Activated CD4-positive, alpha-beta T cell treated with anti-CD3 and anti-CD28 coated beads for 36 hours (primary cell): ENCODE measurements around the gene RIN3. TPM values are rescaled to one million over a fixed set of nuclear protein-coding genes. Genes with fewer than 3 reads are reported as not detected.

ENCODE experiments used
- ATAC-seq: fragments of 200-7000 bp; cut with Tn5 transposase; one replicate; pipeline ENCODE4 v1.10.0; 2021; ENCODE audit warnings: mild to moderate bottlenecking, moderate library complexity
- CTCF ChIA-PET: fragments of 350-600 bp; sonication (Branson Sonifier 250); formaldehyde crosslinking; loops from one replicate; lab custom pipeline; 2021; ENCODE audit warnings: antibody characterized with exemption; lab: Charles Lee
- POLR2A ChIA-PET: fragments of 350-600 bp; sonication (Branson Sonifier 250); formaldehyde crosslinking; loops from one replicate; lab custom pipeline; 2021; ENCODE audit warnings: antibody characterized with exemption, inconsistent platforms; lab: Charles Lee
- DNase-seq: peaks from one replicate; pipeline ENCODE4 v3.0.0-alpha.2; 2020
- H3K27ac Mint-ChIP-seq: one replicate; pipeline ENCODE4 v1.8.0; 2021; ENCODE audit warnings: mixed read lengths
- H3K27me3 Mint-ChIP-seq: one replicate; pipeline ENCODE4 v1.8.0; 2021; ENCODE audit warnings: mixed read lengths
- H3K36me3 Mint-ChIP-seq: one replicate; pipeline ENCODE4 v1.8.0; 2021; ENCODE audit warnings: low read depth, mixed read lengths
- H3K4me1 Mint-ChIP-seq: one replicate; pipeline ENCODE4 v1.8.0; 2021; ENCODE audit warnings: mixed read lengths
- H3K4me3 Mint-ChIP-seq: one replicate; pipeline ENCODE4 v1.8.0; 2021; ENCODE audit warnings: mild to moderate bottlenecking, moderate library complexity, mixed read lengths
- H3K9me3 Mint-ChIP-seq: one replicate; pipeline ENCODE4 v1.8.0; 2021; ENCODE audit warnings: low read depth, mixed read lengths
- intact Hi-C, 2 experiments: fragments of 100-400 bp; cut with DNase I in 1 of 2; cut with micrococcal nuclease in 1 of 2; formaldehyde crosslinking; loops; one replicate each; pipeline versions ENCODE4 v1.14.2 to v1.15.1; 2022 to 2024; cut with DNase I, micrococcal nuclease
- total RNA-seq, 2 experiments: library from RNA; stranded (reverse); gene quantifications; one replicate each; pipeline ENCODE4 v1.2.3, GENCODE V29; 2021

RIN3 gene
- total RNA-seq, 2 experiments from 2014 or later = 23.1 to 26.4 TPM

DNA sequence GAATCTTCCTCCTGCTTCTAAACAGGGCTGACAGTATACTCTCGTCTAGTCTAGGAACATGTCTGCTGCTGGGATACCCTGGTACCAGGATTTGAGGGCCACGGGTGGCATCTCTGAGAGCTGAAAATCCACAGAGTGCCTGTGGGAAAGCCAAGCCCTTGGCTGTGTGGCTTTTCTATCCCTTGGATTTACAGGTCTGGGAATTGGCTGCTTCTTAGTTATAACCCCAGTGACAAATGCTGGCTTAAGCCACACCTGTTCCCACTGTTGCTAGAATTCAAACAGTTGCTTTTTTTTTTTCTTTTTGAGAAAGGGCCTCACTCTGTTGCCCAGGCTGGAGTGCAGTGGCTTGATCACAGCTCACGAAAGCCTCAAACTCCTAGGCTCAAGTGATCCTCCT is 14.3 kb upstream of the RIN3 start:
- H3K9me3 Mint-ChIP-seq = no peaks in the 10 kb centered on the region
- H3K4me3 Mint-ChIP-seq = no peak overlapping the region
- no peaks in the 10 kb centered on the region for H3K36me3 Mint-ChIP-seq
- CTCF ChIA-PET = no interaction called here
- ATAC-seq = no peak
- DNase-seq = no peak
- H3K27ac Mint-ChIP-seq = no peak overlapping the region
- intact Hi-C loops = no loop called here
- no peaks in the 10 kb centered on the region for H3K4me1 Mint-ChIP-seq
- no peaks in the 10 kb centered on the region for H3K27me3 Mint-ChIP-seq
- POLR2A ChIA-PET = interaction anchor here (0.6 kb wide), 1 partner anchor 168 kb away, joined by 4 read pairs; no protein-coding TSS in a partner anchor

- no peaks in the 10 kb centered on the region for H3K36me3 Mint-ChIP-seq
- no peaks in the 10 kb centered on the region for H3K9me3 Mint-ChIP-seq
- ATAC-seq (no peak), DNase-seq (no peak)
- H3K4me3 Mint-ChIP-seq = no peak overlapping the region
- ChIA-PET POLR2A (no interaction called here), CTCF (no interaction called here)
- no peaks in the 10 kb centered on the region for H3K27me3 Mint-ChIP-seq
- intact Hi-C loops = no loop called here
- H3K4me1 Mint-ChIP-seq = no peaks in the 10 kb centered on the region
- H3K27ac Mint-ChIP-seq = no peak overlapping the region
Observed at GRCh38 chr14:92500491-92500941, 13.1 kb upstream of the RIN3 start.

DNA sequence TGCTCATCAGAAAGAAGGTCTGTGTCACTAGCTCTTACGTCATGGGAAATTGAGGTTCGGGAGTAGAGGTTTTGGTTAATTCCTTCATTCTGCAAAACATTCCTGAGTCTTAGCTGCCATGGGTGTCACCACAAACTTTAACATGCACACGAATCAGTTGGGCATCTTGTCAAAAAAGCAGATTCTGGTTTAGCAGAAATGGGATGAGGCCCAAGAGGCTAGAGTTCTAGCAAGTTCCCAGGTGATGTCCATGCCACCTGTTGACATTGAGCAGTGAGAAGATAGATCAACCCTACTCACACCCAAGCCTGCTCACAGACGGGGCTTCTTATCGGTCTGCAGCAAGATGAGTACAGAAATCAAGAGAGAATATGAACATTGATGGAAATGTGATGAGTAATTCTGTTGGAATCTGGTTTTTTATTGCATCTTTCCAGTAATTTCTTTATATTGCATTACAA is 11.7 kb upstream of the RIN3 start:
- intact Hi-C loops = no loop called here

GRCh38 chr14:92502541-92503286 is 10.9 kb upstream of the RIN3 start:
- peaks cover 7% of the 10 kb centered on the region for H3K4me1 Mint-ChIP-seq
- no peaks in the 10 kb centered on the region for H3K9me3 Mint-ChIP-seq

More for the DNA sequence above, 11.7 kb upstream of the RIN3 start:
- DNase-seq (no peak), ATAC-seq (no peak)
- ChIA-PET POLR2A (no interaction called here), CTCF (interaction anchor here (0.8 to 1.3 kb wide), 2 partner anchors 21 to 102 kb away, joined by 3 to 4 read pairs; no protein-coding TSS in a partner anchor)
- H3K4me3 Mint-ChIP-seq = no peak overlapping the region
- H3K4me1 Mint-ChIP-seq = peaks cover 3% of the 10 kb centered on the region
- no peaks in the 10 kb centered on the region for H3K27me3 Mint-ChIP-seq
- no peaks in the 10 kb centered on the region for H3K36me3 Mint-ChIP-seq
- H3K9me3 Mint-ChIP-seq = no peaks in the 10 kb centered on the region
- no peak overlapping the region for H3K27ac Mint-ChIP-seq

GRCh38 chr14:92503756-92504491 is 9.7 kb upstream of the RIN3 start:
- CTCF ChIA-PET = no interaction called here
- H3K9me3 Mint-ChIP-seq = no peaks in the 10 kb centered on the region
- intact Hi-C loops = no loop called here

More at GRCh38 chr14:92502541-92503286, 10.9 kb upstream of the RIN3 start:
- ATAC-seq = no peak
- H3K36me3 Mint-ChIP-seq = no peaks in the 10 kb centered on the region
- intact Hi-C loops = no loop called here
- no peaks in the 10 kb centered on the region for H3K27me3 Mint-ChIP-seq
- CTCF ChIA-PET = no interaction called here
- H3K4me3 Mint-ChIP-seq = no peak overlapping the region
- POLR2A ChIA-PET = no interaction called here
- DNase-seq = no peak
- H3K27ac Mint-ChIP-seq = no peak overlapping the region

GRCh38 chr14:92505826-92506225 is 7.8 kb upstream of the RIN3 start:
- H3K4me1 Mint-ChIP-seq = peaks cover 7% of the 10 kb centered on the region
- no peak for ATAC-seq
- DNase-seq = no peak
- H3K27ac Mint-ChIP-seq = no peak overlapping the region
- H3K36me3 Mint-ChIP-seq = no peaks in the 10 kb centered on the region
- H3K27me3 Mint-ChIP-seq = no peaks in the 10 kb centered on the region
- ChIA-PET CTCF (interaction anchor here (1.2 kb wide), 1 partner anchor 10 kb away, joined by 3 read pairs; no protein-coding TSS in a partner anchor), POLR2A (interaction anchor here (0.6 kb wide), 1 partner anchor 367 kb away, joined by 3 read pairs; no protein-coding TSS in a partner anchor)
- H3K9me3 Mint-ChIP-seq = no peaks in the 10 kb centered on the region
- intact Hi-C loops = no loop called here
- no peak overlapping the region for H3K4me3 Mint-ChIP-seq

More at GRCh38 chr14:92503756-92504491, 9.7 kb upstream of the RIN3 start:
- no peak for DNase-seq
- peaks cover 7% of the 10 kb centered on the region for H3K4me1 Mint-ChIP-seq
- H3K4me3 Mint-ChIP-seq = no peak overlapping the region
- no peaks in the 10 kb centered on the region for H3K27me3 Mint-ChIP-seq
- no peaks in the 10 kb centered on the region for H3K36me3 Mint-ChIP-seq
- POLR2A ChIA-PET = interaction anchor here (0.7 kb wide), 1 partner anchor 276 kb away, joined by 3 read pairs; no protein-coding TSS in a partner anchor
- H3K27ac Mint-ChIP-seq = no peak overlapping the region
- ATAC-seq = no peak

DNA sequence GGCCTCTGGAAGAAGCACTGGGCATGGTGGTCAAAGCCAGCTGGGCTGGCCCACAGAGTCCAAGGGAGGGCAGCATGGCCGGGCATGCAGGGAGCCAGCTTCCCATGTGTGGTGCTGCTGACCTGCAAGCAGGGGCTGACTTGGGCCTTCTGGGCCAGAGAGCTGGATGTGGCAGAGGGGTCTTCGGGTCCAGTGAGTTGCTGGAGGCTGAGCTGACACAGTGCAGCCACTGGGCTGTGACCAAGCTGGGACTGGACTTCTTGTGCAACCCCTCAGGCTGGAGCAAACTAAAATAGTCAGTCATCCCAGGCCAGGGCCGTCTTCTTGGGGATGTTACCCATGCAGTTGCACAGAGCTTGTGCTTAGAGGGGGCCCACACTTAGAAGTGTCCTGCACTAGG is 7.3 kb upstream of the RIN3 start:
- Mint-ChIP-seq H3K4me1 (peaks cover 7% of the 10 kb centered on the region), H3K36me3 (no peaks in the 10 kb centered on the region), H3K9me3 (no peaks in the 10 kb centered on the region), H3K27me3 (no peaks in the 10 kb centered on the region), H3K4me3 (no peak overlapping the region), H3K27ac (no peak overlapping the region)
- ATAC-seq (no peak), DNase-seq (no peak)
- CTCF ChIA-PET = interaction anchor here (1.2 kb wide), 1 partner anchor 10 kb away, joined by 3 read pairs; no protein-coding TSS in a partner anchor
- intact Hi-C loops = no loop called here
- POLR2A ChIA-PET = interaction anchor here (0.6 kb wide), 2 partner anchors 223 to 367 kb away, joined by 3 to 4 read pairs; no protein-coding TSS in a partner anchor

DNA sequence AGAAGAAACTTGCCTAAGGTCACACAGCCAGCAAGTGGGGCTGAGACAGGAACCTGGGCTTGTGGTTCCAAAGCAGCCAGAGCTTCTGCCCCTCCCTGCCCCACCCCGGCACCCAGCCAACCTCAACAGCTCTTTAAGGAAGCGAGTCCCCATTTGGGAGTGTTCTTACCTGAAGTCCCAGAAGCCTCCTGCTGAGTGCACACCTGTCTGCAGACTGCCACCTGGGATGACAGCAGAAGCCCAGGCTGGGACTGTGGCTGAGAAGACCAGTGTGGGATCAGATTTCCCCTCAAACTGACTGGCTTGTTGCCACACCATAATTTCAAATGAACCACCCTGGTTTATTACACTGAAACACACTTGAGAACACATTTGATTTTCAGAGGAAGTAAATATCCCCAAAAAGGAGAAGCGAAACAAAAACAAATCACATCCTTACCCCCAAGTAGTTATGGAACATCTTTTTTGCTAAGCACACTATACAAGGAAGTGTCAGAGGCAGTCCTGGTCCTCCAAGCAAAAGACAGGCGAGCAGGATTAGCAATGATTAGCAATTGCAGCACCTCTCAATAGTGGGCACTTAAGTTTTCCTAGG is 6.3 kb upstream of the RIN3 start:
- Mint-ChIP-seq H3K4me3 (no peak overlapping the region), H3K36me3 (no peaks in the 10 kb centered on the region), H3K27ac (no peak overlapping the region), H3K4me1 (peaks cover 8% of the 10 kb centered on the region), H3K9me3 (no peaks in the 10 kb centered on the region), H3K27me3 (peaks cover 1% of the 10 kb centered on the region)
- ATAC-seq (no peak), DNase-seq (no peak)
- CTCF ChIA-PET = no interaction called here
- POLR2A ChIA-PET = no interaction called here
- intact Hi-C loops = no loop called here

- peaks cover 13% of the 10 kb centered on the region for H3K4me1 Mint-ChIP-seq
- DNase-seq (no peak), ATAC-seq (no peak)
- no peaks in the 10 kb centered on the region for H3K9me3 Mint-ChIP-seq
- ChIA-PET CTCF (interaction anchor here (1.8 kb wide), 1 partner anchor 392 kb away, joined by 4 read pairs; no protein-coding TSS in a partner anchor), POLR2A (no interaction called here)
- H3K27ac Mint-ChIP-seq = no peak overlapping the region
- H3K27me3 Mint-ChIP-seq = peaks cover 2% of the 10 kb centered on the region
- intact Hi-C loops = no loop called here
- H3K36me3 Mint-ChIP-seq = no peaks in the 10 kb centered on the region
- H3K4me3 Mint-ChIP-seq = no peak overlapping the region
Observed at GRCh38 chr14:92510972-92511371, 2.6 kb upstream of the RIN3 start.

DNA sequence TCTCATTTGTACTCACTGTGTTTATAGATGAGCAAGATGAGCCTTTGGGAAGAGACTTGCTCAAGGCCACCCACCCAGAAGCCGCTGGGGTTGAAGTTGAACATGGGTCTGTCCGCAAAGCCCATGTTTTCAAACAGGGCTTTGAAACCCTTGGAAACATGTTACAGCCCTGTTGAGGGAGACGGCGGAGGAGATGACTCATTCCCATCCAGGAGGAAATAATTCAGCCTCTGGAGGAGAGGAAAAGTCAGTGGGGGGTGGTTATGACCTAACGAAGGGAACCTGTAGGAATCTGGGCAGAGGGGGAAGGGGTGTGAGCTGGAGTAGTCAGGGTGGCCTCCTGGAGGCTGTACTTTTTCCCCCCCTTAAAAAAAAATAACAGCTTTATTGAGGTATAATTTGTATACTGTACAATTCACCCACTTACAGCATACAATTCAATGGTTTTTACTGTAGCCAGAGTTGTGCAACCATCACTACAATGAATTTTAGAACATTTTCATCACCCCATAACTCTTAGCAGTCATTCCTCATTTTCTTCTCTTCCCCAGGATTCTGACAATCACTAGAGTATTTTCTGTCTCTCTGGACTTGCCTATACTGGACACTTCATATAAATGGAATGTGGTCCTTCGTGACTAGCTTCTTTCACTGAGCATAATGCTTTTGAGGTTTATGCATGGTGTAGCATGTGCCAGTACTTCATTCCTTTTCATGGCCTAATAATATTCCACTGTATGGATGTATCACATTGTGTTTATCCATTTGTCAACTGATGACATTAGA is 1.9 kb upstream of the RIN3 start:
- intact Hi-C loops = no loop called here
- H3K4me1 Mint-ChIP-seq = peaks cover 16% of the 10 kb centered on the region
- DNase-seq (no peak), ATAC-seq (no peak)
- no peaks in the 10 kb centered on the region for H3K36me3 Mint-ChIP-seq
- no peak overlapping the region for H3K27ac Mint-ChIP-seq
- POLR2A ChIA-PET = no interaction called here
- H3K4me3 Mint-ChIP-seq = no peak overlapping the region
- peaks cover 2% of the 10 kb centered on the region for H3K27me3 Mint-ChIP-seq
- CTCF ChIA-PET = interaction anchor here (1.8 kb wide), 1 partner anchor 392 kb away, joined by 4 read pairs; no protein-coding TSS in a partner anchor
- no peaks in the 10 kb centered on the region for H3K9me3 Mint-ChIP-seq
